Loucy (cell line): ENCODE measurements around the gene C8G.

ENCODE experiments used
- EZH2phosphoT487 ChIP-seq: fragments of 200-600 bp; IDR thresholded peaks from 2 replicates; pipeline ENCODE4 v1.6.1; 2018; ENCODE audit warnings: antibody characterized with exemption, mild to moderate bottlenecking, moderate library complexity, borderline replicate concordance
- TF ChIP-seq, protein P1 (sequence below): fragments of 200-600 bp; sonication (generic); conservative IDR thresholded peaks from 2 replicates; pipeline ENCODE4 v1.5.1; 2014; ENCODE audit warnings: mild to moderate bottlenecking, antibody characterized with exemption, low read length

DNA sequence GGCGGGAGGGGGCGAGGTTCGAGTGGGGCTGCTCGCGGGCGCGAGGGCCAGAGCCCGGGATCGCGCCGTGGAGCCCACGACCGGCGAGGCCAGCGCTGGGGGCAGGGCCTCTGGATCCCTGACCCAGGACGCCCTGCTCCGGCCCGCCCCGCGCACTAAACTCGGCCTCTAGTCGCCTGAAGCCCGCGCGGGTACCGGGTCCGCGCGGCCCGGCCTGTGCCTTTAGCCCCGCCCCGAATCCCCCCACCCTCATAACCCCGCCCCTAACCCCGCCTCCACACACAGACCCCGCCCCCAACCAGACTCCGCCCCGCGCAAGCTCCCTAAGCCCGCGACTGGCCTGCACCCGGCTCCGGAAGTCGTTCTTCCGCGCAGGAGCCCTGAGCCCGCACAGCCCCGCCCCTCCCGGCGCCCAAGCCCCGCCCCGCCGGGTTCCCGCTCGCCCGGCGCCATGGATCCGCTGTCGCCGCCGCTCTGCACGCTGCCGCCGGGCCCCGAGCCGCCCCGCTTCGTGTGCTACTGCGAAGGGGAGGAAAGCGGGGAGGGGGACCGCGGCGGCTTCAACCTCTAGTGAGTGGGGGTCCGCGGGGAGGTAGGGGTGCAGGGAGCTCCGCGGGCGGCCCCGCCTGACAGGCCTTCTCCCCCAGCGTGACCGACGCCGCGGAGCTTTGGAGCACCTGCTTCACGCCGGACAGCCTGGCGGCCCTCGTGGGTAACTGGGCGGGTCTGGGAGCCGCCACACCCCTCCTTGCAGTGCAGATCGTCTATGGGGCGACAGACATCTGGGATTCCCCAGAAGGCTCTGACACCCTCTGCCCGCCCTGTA lies 47.2 kb downstream of the C8G start, which contains the start of gene PAXX:
- TF ChIP-seq, protein P1, sequence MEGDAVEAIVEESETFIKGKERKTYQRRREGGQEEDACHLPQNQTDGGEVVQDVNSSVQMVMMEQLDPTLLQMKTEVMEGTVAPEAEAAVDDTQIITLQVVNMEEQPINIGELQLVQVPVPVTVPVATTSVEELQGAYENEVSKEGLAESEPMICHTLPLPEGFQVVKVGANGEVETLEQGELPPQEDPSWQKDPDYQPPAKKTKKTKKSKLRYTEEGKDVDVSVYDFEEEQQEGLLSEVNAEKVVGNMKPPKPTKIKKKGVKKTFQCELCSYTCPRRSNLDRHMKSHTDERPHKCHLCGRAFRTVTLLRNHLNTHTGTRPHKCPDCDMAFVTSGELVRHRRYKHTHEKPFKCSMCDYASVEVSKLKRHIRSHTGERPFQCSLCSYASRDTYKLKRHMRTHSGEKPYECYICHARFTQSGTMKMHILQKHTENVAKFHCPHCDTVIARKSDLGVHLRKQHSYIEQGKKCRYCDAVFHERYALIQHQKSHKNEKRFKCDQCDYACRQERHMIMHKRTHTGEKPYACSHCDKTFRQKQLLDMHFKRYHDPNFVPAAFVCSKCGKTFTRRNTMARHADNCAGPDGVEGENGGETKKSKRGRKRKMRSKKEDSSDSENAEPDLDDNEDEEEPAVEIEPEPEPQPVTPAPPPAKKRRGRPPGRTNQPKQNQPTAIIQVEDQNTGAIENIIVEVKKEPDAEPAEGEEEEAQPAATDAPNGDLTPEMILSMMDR: no peak
- no peak for TF ChIP-seq EZH2phosphoT487
